HG03175 (cell line): ENCODE data around the gene TCF3.
"Not testable (repeated sequence)": the region's sequence is repeated elsewhere in the genome, so short reads cannot be mapped to it uniquely, and the experiment has no call there.

Source experiments
- ATAC-seq: cut with Tn5 transposase; IDR thresholded peaks from one replicate; pipeline ENCODE4 v1.9.1; 2021; ENCODE audit warnings: mild to moderate bottlenecking, moderate library complexity; ENCODE audit not compliant: unreplicated experiment

The TCF3 gene

GRCh38 chr19:1672769-1673644, 20.6 kb upstream of the TCF3 start:
- ATAC-seq = no peak

GRCh38 chr19:1672038-1672768, 19.8 kb upstream of the TCF3 start:
- ATAC-seq = no peak

- no peak for ATAC-seq
Observed at GRCh38 chr19:1671716-1672037, 19.3 kb upstream of the TCF3 start.

- not testable (repeated sequence) for ATAC-seq
Observed at GRCh38 chr19:1670747-1671146, 18.3 kb upstream of the TCF3 start.

- no peak for ATAC-seq
Observed at GRCh38 chr19:1668486-1669270, 16.3 kb upstream of the TCF3 start.

- no peak for ATAC-seq
Observed at GRCh38 chr19:1668048-1668485, 15.7 kb upstream of the TCF3 start.

GRCh38 chr19:1665565-1666047, 13.2 kb upstream of the TCF3 start:
- ATAC-seq = no peak

- no peak for ATAC-seq
Observed at GRCh38 chr19:1663852-1664251, 11.4 kb upstream of the TCF3 start.

GRCh38 chr19:1663227-1663626, 10.8 kb upstream of the TCF3 start:
- ATAC-seq = not testable (repeated sequence)

- no peak for ATAC-seq
Observed at GRCh38 chr19:1661995-1662394, 9.6 kb upstream of the TCF3 start.

- ATAC-seq = no peak
Observed at GRCh38 chr19:1659084-1659427, 6.6 kb upstream of the TCF3 start.

GRCh38 chr19:1658150-1659083, 6.0 kb upstream of the TCF3 start:
- no peak for ATAC-seq

- ATAC-seq = no peak
Observed at GRCh38 chr19:1657746-1658145, 5.3 kb upstream of the TCF3 start.

GRCh38 chr19:1656988-1657536, 4.6 kb upstream of the TCF3 start:
- ATAC-seq = no peak

- ATAC-seq = no peak
Observed at GRCh38 chr19:1655987-1656608, 3.7 kb upstream of the TCF3 start.

- ATAC-seq = no peak
Observed at GRCh38 chr19:1655131-1655981, 2.9 kb upstream of the TCF3 start.

GRCh38 chr19:1654178-1654792, 1.9 kb upstream of the TCF3 start:
- no peak for ATAC-seq

GRCh38 chr19:1653300-1653628, 849 bp upstream of the TCF3 start:
- ATAC-seq = no peak
